ENCODE results near the gene YTHDC2. TPM values are rescaled to one million over a fixed set of nuclear protein-coding genes. Genes with fewer than 3 reads are reported as not detected.
"Not testable (repeated sequence)": the region's sequence is repeated elsewhere in the genome, so short reads cannot be mapped to it uniquely, and the experiment has no call there.

The YTHDC2 gene
- total and polyA plus RNA-seq, 8 donors, result 17.6 to 49.3 (median 40.5) TPM

DNA sequence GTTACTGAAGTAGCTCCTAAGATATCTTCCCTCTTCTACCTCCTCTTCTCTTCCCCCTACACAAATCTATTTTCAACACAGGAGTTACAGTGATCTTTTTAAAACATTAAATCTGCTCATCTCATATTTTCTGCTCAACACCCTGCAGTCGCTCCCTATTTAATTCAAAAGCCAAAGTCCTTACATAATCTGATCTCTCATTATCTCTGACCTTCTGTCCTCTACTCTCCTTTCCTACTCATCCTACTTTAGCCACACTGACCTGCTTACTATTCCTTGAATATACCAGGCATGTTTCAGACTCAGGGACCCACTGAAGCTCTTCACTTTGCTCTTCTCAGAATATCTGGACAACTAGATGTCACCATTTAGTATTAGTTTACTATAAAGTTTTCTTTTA, 87.9 kb downstream of the YTHDC2 start:
- Histone ChIP-seq H3K4me1 (peaks cover 0 to 3% of the 10 kb centered on the region in 2 donors), H3K9me3 (no peaks in the 10 kb centered on the region), H3K27me3 (peaks cover 6 to 26% of the 10 kb centered on the region in 2 donors), H3K27ac (no peak overlapping the region), H3K36me3 (peaks cover 0 to 4% of the 10 kb centered on the region in 2 donors), H3K4me3 (no peak overlapping the region)
- TF ChIP-seq, protein P1, sequence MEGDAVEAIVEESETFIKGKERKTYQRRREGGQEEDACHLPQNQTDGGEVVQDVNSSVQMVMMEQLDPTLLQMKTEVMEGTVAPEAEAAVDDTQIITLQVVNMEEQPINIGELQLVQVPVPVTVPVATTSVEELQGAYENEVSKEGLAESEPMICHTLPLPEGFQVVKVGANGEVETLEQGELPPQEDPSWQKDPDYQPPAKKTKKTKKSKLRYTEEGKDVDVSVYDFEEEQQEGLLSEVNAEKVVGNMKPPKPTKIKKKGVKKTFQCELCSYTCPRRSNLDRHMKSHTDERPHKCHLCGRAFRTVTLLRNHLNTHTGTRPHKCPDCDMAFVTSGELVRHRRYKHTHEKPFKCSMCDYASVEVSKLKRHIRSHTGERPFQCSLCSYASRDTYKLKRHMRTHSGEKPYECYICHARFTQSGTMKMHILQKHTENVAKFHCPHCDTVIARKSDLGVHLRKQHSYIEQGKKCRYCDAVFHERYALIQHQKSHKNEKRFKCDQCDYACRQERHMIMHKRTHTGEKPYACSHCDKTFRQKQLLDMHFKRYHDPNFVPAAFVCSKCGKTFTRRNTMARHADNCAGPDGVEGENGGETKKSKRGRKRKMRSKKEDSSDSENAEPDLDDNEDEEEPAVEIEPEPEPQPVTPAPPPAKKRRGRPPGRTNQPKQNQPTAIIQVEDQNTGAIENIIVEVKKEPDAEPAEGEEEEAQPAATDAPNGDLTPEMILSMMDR (IDR thresholded peaks at IDR 0.05), result no peak
- no peak for DNase-seq
- intact Hi-C loops (cut with DNase I), result no loop called here
- ATAC-seq, result no peak

GRCh38 chr5:113603246-113603645, 89.8 kb downstream of the YTHDC2 start:
- H3K9me3 ChIP-seq; H3K4me3 ChIP-seq; H3K27ac ChIP-seq; intact Hi-C loops (cut with DNase I); DNase-seq; H3K36me3 ChIP-seq; ATAC-seq; H3K4me1 ChIP-seq: not testable (repeated sequence)
- H3K27me3 ChIP-seq, result peaks cover 6 to 30% of the 10 kb centered on the region in 2 donors

- Histone ChIP-seq H3K36me3 (no peaks in the 10 kb centered on the region), H3K9me3 (no peaks in the 10 kb centered on the region), H3K27me3 (peaks cover 6 to 30% of the 10 kb centered on the region in 2 donors), H3K4me1 (no peaks in the 10 kb centered on the region), H3K27ac (no peak overlapping the region), H3K4me3 (no peak overlapping the region)
- ATAC-seq, result peak; percentile 92
- TF ChIP-seq, protein P1 (IDR thresholded peaks at IDR 0.05), result peak; percentile 68 to 76
- intact Hi-C loops (cut with DNase I), result loop anchor here in 1 of 2 donors (5.0 kb wide), 1 partner anchor 269 kb away; no protein-coding TSS in a partner anchor
- peak in 2 of 4 donors; percentile 43 to 56 for DNase-seq
These were observed 93.0 kb downstream of the YTHDC2 start for GRCh38 chr5:113606298-113607134.

DNA sequence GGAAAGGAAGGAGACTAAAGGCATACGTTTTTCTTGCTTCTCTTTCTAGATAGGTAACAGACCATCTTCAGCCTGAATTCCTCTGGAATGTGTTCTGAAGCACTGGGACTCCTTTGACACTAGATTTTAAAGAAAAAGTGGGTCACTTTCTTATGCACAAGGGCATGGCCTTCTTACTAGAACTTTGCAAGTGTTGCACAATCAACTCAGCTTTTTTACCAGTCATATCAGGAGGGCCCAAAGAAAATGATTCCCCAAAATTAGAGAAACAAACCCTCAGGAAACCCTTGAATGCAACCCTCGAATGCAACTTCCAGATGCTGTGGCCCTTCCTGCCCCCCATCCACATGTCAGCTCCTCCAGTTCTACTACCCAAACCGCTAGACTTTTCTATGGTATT, 93.9 kb downstream of the YTHDC2 start:
- intact Hi-C loops (cut with DNase I), result loop anchor here in 1 of 2 donors (5.0 kb wide), 1 partner anchor 270 kb away; no protein-coding TSS in a partner anchor
- TF ChIP-seq, protein P1 (IDR thresholded peaks at IDR 0.05), result no peak
- Histone ChIP-seq H3K4me3 (no peak overlapping the region), H3K9me3 (no peaks in the 10 kb centered on the region), H3K27me3 (peaks cover 6 to 30% of the 10 kb centered on the region in 2 donors), H3K4me1 (no peaks in the 10 kb centered on the region), H3K36me3 (no peaks in the 10 kb centered on the region), H3K27ac (no peak overlapping the region)
- DNase-seq, result no peak
- ATAC-seq, result no peak

DNA sequence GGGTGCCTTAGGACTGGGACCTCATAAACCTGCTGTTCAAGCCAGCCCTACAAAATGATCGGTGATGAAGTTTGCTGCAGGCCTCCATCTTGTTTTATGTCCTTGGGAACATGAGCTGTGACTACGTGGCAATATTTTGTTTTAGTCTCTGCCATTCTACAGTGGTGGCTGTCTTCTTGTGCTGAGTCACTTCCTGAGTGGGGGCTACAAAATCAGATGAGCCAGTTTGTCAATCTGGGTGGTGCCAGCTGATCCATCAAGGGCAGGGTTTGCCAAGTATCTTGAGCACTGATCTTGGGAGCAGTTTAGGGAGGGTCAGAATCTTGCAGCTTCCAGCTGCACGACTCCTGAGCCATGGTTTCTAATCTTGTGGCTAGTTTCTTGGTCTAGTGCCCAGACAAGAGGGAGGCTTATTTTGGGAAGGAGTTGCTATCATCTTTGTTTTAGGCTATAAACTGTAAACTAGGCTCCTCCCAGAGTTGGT, 94.7 kb downstream of the YTHDC2 start:
- DNase-seq, result no peak
- Histone ChIP-seq H3K27ac (no peak overlapping the region), H3K9me3 (no peaks in the 10 kb centered on the region), H3K4me1 (no peaks in the 10 kb centered on the region), H3K27me3 (peaks cover 6 to 24% of the 10 kb centered on the region in 2 donors), H3K36me3 (no peaks in the 10 kb centered on the region), H3K4me3 (no peak overlapping the region)
- intact Hi-C loops (cut with DNase I), result loop anchor here in 1 of 2 donors (5.0 kb wide), 1 partner anchor 271 kb away; no protein-coding TSS in a partner anchor
- TF ChIP-seq, protein P1 (IDR thresholded peaks at IDR 0.05), result no peak
- no peak for ATAC-seq

All from left lung (tissue), 10 donors.